Spleen (tissue), 7 donors: ENCODE results near the gene PIK3R4.

Source experiments
- CTCF ChIP-seq, 11 experiments: fragments of 200-600 bp in 7 of 11; fragments of 450-650 bp in 4 of 11; sonication (generic) in 4 of 11; IDR thresholded peaks in 8 of 11; conservative IDR thresholded peaks in 3 of 11; 1 replicate in 7 of 11; 2 replicates in 4 of 11; pipeline versions ENCODE4 v1.4.0 to v1.8.0; 2016 to 2021; ENCODE audit warnings: antibody characterized with exemption in 11 of 11, inconsistent platforms in 4 of 11, mild to moderate bottlenecking in 1 of 11
- POLR2AphosphoS5 ChIP-seq, 3 donors: sonication (generic); formaldehyde crosslinking; IDR thresholded peaks; one replicate each; pipeline ENCODE4 v1.5.1; 2017; ENCODE audit warnings: antibody characterized with exemption in 3 of 3
- donor health status: DM: no; HTN: no; CAD: no; lungs with moderate emphysema.
- donor health status: DM: no; HTN: no; CAD: no.
- donor health status: DM: no; HTN: no; CAD: no.

DNA sequence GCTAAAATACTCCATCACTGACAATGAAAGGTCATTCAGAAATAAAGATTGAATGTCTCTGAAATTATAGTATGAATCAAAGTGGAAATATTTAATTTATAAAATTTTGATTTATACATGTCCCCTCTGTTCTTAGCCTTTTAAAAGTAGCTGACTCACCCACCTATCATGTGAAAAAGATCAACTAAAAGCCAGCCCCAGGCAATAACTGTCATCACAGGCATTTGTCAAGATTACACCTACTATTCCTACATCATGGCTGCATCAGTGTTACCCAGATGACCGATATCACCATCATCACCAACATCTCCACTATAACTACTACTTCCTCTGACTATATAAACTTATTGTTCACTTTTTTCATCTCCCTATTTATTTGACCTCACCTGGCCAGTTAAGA lies 14.3 kb upstream of the PIK3R4 start:
- TF ChIP-seq CTCF (IDR thresholded peaks at IDR 0.05 in 8 of 11, conservative IDR thresholded peaks at IDR 0.05 in 3 of 11) (no peak), POLR2AphosphoS5 (IDR thresholded peaks at IDR 0.05) (no peak)
